ENCODE measurements around the gene BCORL1. TPM values are rescaled to one million over a fixed set of nuclear protein-coding genes. Genes with fewer than 3 reads are reported as not detected.

BCORL1 gene
- total RNA-seq, 1 donor, result 1.4 TPM

- Histone ChIP-seq H3K36me3 (ENCODE audit: insufficient read depth, low read length) (no peaks in the 10 kb centered on the region), H3K4me2 (ENCODE audit: insufficient read depth, low read length) (no peak overlapping the region), H3K27ac (ENCODE audit: low read depth, low read length) (no peak overlapping the region), H3K4me1 (ENCODE audit: insufficient read depth, low read length) (no peaks in the 10 kb centered on the region), H3K27me3 (ENCODE audit: insufficient read depth, low read length) (no peaks in the 10 kb centered on the region), H3K79me2 (ENCODE audit: insufficient read depth, low read length) (no peaks in the 10 kb centered on the region), H3K9me3 (ENCODE audit: low read depth, low read length) (no peaks in the 10 kb centered on the region), H3K4me3 (ENCODE audit: insufficient read depth, low read length) (no peak overlapping the region), H4K20me1 (ENCODE audit: insufficient read depth, low read length) (no peaks in the 10 kb centered on the region), H2AFZ (ENCODE audit: low read length) (no peak overlapping the region)
- DNase-seq (ENCODE audit: insufficient read length, low spot score, missing footprints), result peak; percentile 26
- TF ChIP-seq, protein P1, sequence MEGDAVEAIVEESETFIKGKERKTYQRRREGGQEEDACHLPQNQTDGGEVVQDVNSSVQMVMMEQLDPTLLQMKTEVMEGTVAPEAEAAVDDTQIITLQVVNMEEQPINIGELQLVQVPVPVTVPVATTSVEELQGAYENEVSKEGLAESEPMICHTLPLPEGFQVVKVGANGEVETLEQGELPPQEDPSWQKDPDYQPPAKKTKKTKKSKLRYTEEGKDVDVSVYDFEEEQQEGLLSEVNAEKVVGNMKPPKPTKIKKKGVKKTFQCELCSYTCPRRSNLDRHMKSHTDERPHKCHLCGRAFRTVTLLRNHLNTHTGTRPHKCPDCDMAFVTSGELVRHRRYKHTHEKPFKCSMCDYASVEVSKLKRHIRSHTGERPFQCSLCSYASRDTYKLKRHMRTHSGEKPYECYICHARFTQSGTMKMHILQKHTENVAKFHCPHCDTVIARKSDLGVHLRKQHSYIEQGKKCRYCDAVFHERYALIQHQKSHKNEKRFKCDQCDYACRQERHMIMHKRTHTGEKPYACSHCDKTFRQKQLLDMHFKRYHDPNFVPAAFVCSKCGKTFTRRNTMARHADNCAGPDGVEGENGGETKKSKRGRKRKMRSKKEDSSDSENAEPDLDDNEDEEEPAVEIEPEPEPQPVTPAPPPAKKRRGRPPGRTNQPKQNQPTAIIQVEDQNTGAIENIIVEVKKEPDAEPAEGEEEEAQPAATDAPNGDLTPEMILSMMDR (IDR thresholded peaks at IDR 0.05; ENCODE audit: extremely low read depth, low read depth, low read length), result no peak
Measured at GRCh38 chrX:130014770-130015169, 32.3 kb downstream of the BCORL1 start.

DNA sequence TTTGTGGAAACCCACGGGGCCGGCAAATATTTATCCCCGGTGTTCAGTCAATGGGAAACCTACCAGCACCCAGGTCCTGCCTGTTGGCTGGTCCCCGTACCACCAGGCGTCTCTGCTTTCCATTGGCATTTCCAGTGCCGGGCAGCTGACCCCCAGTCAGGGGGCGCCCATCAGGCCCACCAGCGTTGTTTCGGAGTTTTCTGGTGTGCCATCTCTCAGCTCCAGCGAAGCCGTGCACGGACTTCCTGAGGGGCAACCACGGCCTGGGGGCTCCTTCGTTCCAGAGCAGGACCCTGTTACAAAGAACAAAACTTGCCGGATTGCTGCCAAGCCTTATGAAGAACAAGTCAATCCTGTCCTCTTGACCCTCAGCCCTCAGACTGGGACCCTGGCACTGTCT, 32.7 kb downstream of the BCORL1 start:
- Histone ChIP-seq H3K4me1 (ENCODE audit: insufficient read depth, low read length) (no peaks in the 10 kb centered on the region), H4K20me1 (ENCODE audit: insufficient read depth, low read length) (no peaks in the 10 kb centered on the region), H3K4me3 (ENCODE audit: insufficient read depth, low read length) (no peak overlapping the region), H3K9me3 (ENCODE audit: low read depth, low read length) (no peaks in the 10 kb centered on the region), H3K27me3 (ENCODE audit: insufficient read depth, low read length) (no peaks in the 10 kb centered on the region), H3K79me2 (ENCODE audit: insufficient read depth, low read length) (no peaks in the 10 kb centered on the region), H2AFZ (ENCODE audit: low read length) (no peak overlapping the region), H3K36me3 (ENCODE audit: insufficient read depth, low read length) (no peaks in the 10 kb centered on the region), H3K27ac (ENCODE audit: low read depth, low read length) (no peak overlapping the region), H3K4me2 (ENCODE audit: insufficient read depth, low read length) (no peak overlapping the region)
- TF ChIP-seq, protein P1 (IDR thresholded peaks at IDR 0.05; ENCODE audit: extremely low read depth, low read depth, low read length), result no peak
- DNase-seq (ENCODE audit: insufficient read length, low spot score, missing footprints), result peak; percentile 26

- Histone ChIP-seq H3K9me3 (ENCODE audit: low read depth, low read length) (no peaks in the 10 kb centered on the region), H3K4me3 (ENCODE audit: insufficient read depth, low read length) (no peak overlapping the region), H3K4me2 (ENCODE audit: insufficient read depth, low read length) (no peak overlapping the region), H3K79me2 (ENCODE audit: insufficient read depth, low read length) (no peaks in the 10 kb centered on the region), H3K4me1 (ENCODE audit: insufficient read depth, low read length) (no peaks in the 10 kb centered on the region), H4K20me1 (ENCODE audit: insufficient read depth, low read length) (no peaks in the 10 kb centered on the region), H3K36me3 (ENCODE audit: insufficient read depth, low read length) (no peaks in the 10 kb centered on the region), H2AFZ (ENCODE audit: low read length) (no peak overlapping the region), H3K27ac (ENCODE audit: low read depth, low read length) (no peak overlapping the region), H3K27me3 (ENCODE audit: insufficient read depth, low read length) (no peaks in the 10 kb centered on the region)
- no peak for DNase-seq (ENCODE audit: insufficient read length, low spot score, missing footprints)
- TF ChIP-seq, protein P1 (IDR thresholded peaks at IDR 0.05; ENCODE audit: extremely low read depth, low read depth, low read length), result no peak
Measured at GRCh38 chrX:130018143-130018542, 35.7 kb downstream of the BCORL1 start.

DNA sequence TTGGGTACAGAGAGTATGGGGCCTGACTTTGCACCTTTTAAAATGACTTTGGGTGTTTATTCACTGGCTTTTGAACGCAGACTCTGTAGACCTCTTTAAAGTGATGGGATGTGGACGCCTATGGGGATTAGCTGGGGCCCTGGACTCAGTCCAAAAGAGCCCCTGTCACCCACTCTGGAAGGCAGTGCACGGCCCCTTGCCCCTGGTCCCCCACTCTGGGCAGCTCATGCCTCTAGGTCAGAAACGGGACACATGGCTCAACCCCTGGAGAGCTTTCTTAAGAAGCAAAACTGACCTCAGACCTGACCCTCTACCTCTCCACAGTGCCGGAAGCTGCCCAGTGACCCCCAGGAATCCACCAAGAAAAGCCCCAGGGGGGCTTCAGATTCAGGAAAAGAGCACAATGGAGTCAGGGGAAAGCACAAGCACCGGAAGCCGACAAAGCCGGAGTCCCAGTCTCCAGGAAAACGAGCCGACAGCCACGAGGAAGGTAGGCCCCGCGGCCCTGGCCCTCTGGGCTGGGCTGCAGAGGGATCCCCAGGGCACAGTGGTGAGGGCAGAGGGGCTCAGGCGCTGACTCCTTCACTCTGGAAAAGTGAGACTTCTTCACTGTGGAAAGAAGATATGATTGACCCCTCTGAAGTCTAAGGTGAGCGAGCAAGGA, 38.4 kb downstream of the BCORL1 start:
- H3K27me3 ChIP-seq (ENCODE audit: insufficient read depth, low read length), result no peaks in the 10 kb centered on the region
- TF ChIP-seq, protein P1 (IDR thresholded peaks at IDR 0.05; ENCODE audit: extremely low read depth, low read depth, low read length), result no peak
- H3K79me2 ChIP-seq (ENCODE audit: insufficient read depth, low read length), result no peaks in the 10 kb centered on the region
- H3K4me3 ChIP-seq (ENCODE audit: insufficient read depth, low read length), result no peak overlapping the region
- no peak overlapping the region for H3K27ac ChIP-seq (ENCODE audit: low read depth, low read length)
- H3K9me3 ChIP-seq (ENCODE audit: low read depth, low read length), result no peaks in the 10 kb centered on the region
- H3K4me1 ChIP-seq (ENCODE audit: insufficient read depth, low read length), result no peaks in the 10 kb centered on the region
- H4K20me1 ChIP-seq (ENCODE audit: insufficient read depth, low read length), result no peaks in the 10 kb centered on the region
- H2AFZ ChIP-seq (ENCODE audit: low read length), result no peak overlapping the region
- H3K4me2 ChIP-seq (ENCODE audit: insufficient read depth, low read length), result no peak overlapping the region
- no peaks in the 10 kb centered on the region for H3K36me3 ChIP-seq (ENCODE audit: insufficient read depth, low read length)
- peak; percentile 36 for DNase-seq (ENCODE audit: insufficient read length, low spot score, missing footprints)

Data from osteoblast (primary cell).